Liver (tissue), 9 donors: ENCODE measurements around the gene CABP4. TPM values are rescaled to one million over a fixed set of nuclear protein-coding genes. Genes with fewer than 3 reads are reported as not detected.

Source experiments
- DNase-seq: peaks from one replicate; pipeline ENCODE4 v3.0.0-alpha.2; 2017; ENCODE audit warnings: low spot score
- H3K27ac ChIP-seq, 2 donors: one replicate each; pipeline ENCODE4 v1.7.0; 2013; ENCODE audit warnings: inconsistent platforms in 2 of 2, low read length in 2 of 2, control low read depth in 1 of 2, low read depth in 1 of 2, mild to moderate bottlenecking in 1 of 2
- H3K27me3 ChIP-seq, 4 donors: one replicate each; pipeline versions ENCODE4 v1.6.1 to v1.7.0; 2013; ENCODE audit warnings: low read length in 3 of 4, inconsistent platforms in 1 of 4, mild to moderate bottlenecking in 1 of 4, moderate library complexity in 1 of 4; ENCODE audit not compliant: control insufficient read depth in 4 of 4, insufficient read depth in 4 of 4
- H3K36me3 ChIP-seq, 4 donors: one replicate each; pipeline versions ENCODE4 v1.6.1 to v1.7.0; 2013; ENCODE audit warnings: low read length in 3 of 4, mild to moderate bottlenecking in 3 of 4, low read depth in 1 of 4, moderate library complexity in 1 of 4; ENCODE audit not compliant: control insufficient read depth in 4 of 4, insufficient read depth in 3 of 4
- H3K4me1 ChIP-seq, 4 donors: one replicate each; pipeline versions ENCODE4 v1.6.1 to v1.7.0; 2013; ENCODE audit warnings: low read length in 3 of 4, mild to moderate bottlenecking in 3 of 4, moderate library complexity in 1 of 4; ENCODE audit not compliant: control insufficient read depth in 4 of 4, insufficient read depth in 4 of 4
- H3K4me3 ChIP-seq, 3 donors: one replicate each; pipeline versions ENCODE4 v1.6.1 to v1.7.0; 2013; ENCODE audit warnings: low read length in 3 of 3, control low read depth in 1 of 3, low read depth in 1 of 3, mild to moderate bottlenecking in 1 of 3
- H3K9ac ChIP-seq, 2 donors: one replicate each; pipeline ENCODE4 v1.7.0; 2013; ENCODE audit warnings: low read length in 2 of 2, mild to moderate bottlenecking in 2 of 2, moderate library complexity in 2 of 2, control low read depth in 1 of 2, low read depth in 1 of 2
- H3K9me3 ChIP-seq, 4 donors: one replicate each; pipeline versions ENCODE4 v1.6.1 to v1.7.0; 2013; ENCODE audit warnings: low read length in 3 of 4; ENCODE audit not compliant: control insufficient read depth in 4 of 4
- CTCF ChIP-seq: fragments of 150-350 bp; IDR thresholded peaks from 2 replicates; pipeline ENCODE4 v1.5.1; 2017; ENCODE audit warnings: improper control_type of control experiment, low read depth, low read length; ENCODE audit not compliant: missing input control
- EGR1 ChIP-seq, 2 donors: IDR thresholded peaks; 2 replicates each; pipeline ENCODE4 v1.6.1; 2016 to 2018; ENCODE audit warnings: antibody characterized with exemption in 2 of 2, low read depth in 2 of 2
- FOXA1 ChIP-seq: IDR thresholded peaks from 2 replicates; pipeline ENCODE4 v1.6.1; 2016; ENCODE audit warnings: antibody characterized with exemption
- HNF4A ChIP-seq, 2 donors: conservative IDR thresholded peaks; 2 replicates each; pipeline ENCODE4 v1.6.1; 2016; ENCODE audit warnings: antibody characterized with exemption in 2 of 2, mild to moderate bottlenecking in 2 of 2
- JUND ChIP-seq, 2 donors: IDR thresholded peaks; 2 replicates each; pipeline ENCODE4 v1.6.1; 2016; ENCODE audit warnings: antibody characterized with exemption in 2 of 2
- NR2F2 ChIP-seq: IDR thresholded peaks from 2 replicates; pipeline ENCODE4 v1.6.1; 2016; ENCODE audit warnings: antibody characterized with exemption
- RAD21 ChIP-seq, 2 donors: IDR thresholded peaks; 2 replicates each; pipeline ENCODE4 v1.6.1; 2016; ENCODE audit warnings: antibody characterized with exemption in 2 of 2, mild to moderate bottlenecking in 2 of 2
- REST ChIP-seq: IDR thresholded peaks from 2 replicates; pipeline ENCODE4 v1.6.1; 2016; ENCODE audit warnings: antibody characterized with exemption, mild to moderate bottlenecking
- SP1 ChIP-seq: IDR thresholded peaks from 2 replicates; pipeline ENCODE4 v1.6.1; 2018; ENCODE audit warnings: antibody characterized with exemption, mild to moderate bottlenecking
- TAF1 ChIP-seq: conservative IDR thresholded peaks from 2 replicates; pipeline ENCODE4 v1.6.1; 2016; ENCODE audit warnings: antibody characterized with exemption, mild to moderate bottlenecking
- WGBS: extraction: QIAGEN DNeasy Blood & Tissue Kit; methylation state at CpG from one replicate; pipeline ENCODE4 v1.1.7; 2013; 5-methylcytosine and 5-hydroxymethylcytosine counted together
- polyA plus RNA-seq, 2 donors: library from polyadenylated mRNA; stranded (reverse) in 1 of 2; unstranded in 1 of 2; fragments of 200-250 nt in 1 of 2; fragments of >200 nt in 1 of 2; fragmentation: Nextera tagmentation in 1 of 2; extraction: Ambion mirVana in 1 of 2; gene quantifications; one replicate each; pipeline versions ENCODE4 v1.2.1 to v1.2.3, GENCODE V29; 2013 to 2015
- total RNA-seq, 2 donors: library from RNA; depleted of rRNA; stranded (reverse); fragments of >200 nt; gene quantifications; one replicate each; pipeline ENCODE4 v1.2.3, GENCODE V29; 2014
- donor health status: healthy.
- donor health status: healthy.
- donor health status: healthy.
- donor health status: healthy.
- donor health status: healthy.

CABP4 gene
- total and polyA plus RNA-seq, 4 donors = 0.85 to 2.9 (median 1.6) TPM

- 88% methylated on average over 25 of the region's 25 CpGs for whole genome bisulfite sequencing
- H3K4me1 ChIP-seq = no peaks in the 10 kb centered on the region
- no peak for DNase-seq
These were observed 1.0 kb downstream of the CABP4 start for GRCh38 chr11:67456068-67456705.

GRCh38 chr11:67457453-67457852 lies 2.3 kb downstream of the CABP4 start:
- H3K9ac ChIP-seq = no peak overlapping the region
- H3K4me3 ChIP-seq = no peak overlapping the region
- no peak for DNase-seq
- no peaks in the 10 kb centered on the region for H3K36me3 ChIP-seq
- H3K27me3 ChIP-seq = no peaks in the 10 kb centered on the region
- TF ChIP-seq RAD21 (IDR thresholded peaks at IDR 0.05) = no peak
- no peak for TF ChIP-seq HNF4A (conservative IDR thresholded peaks at IDR 0.05)
- TF ChIP-seq FOXA1 = no peak
- no peak for TF ChIP-seq CTCF
- H3K9me3 ChIP-seq = no peaks in the 10 kb centered on the region
- H3K4me1 ChIP-seq = no peaks in the 10 kb centered on the region
- no peak overlapping the region for H3K27ac ChIP-seq
- 93% methylated on average over 12 of the region's 12 CpGs for WGBS

More at GRCh38 chr11:67456068-67456705, 1.0 kb downstream of the CABP4 start:
- no peaks in the 10 kb centered on the region for H3K9me3 ChIP-seq
- H3K27me3 ChIP-seq = no peaks in the 10 kb centered on the region
- no peak overlapping the region for H3K9ac ChIP-seq
- no peak overlapping the region for H3K27ac ChIP-seq
- H3K4me3 ChIP-seq = no peak overlapping the region
- TF ChIP-seq RAD21 (IDR thresholded peaks at IDR 0.05) = no peak
- TF ChIP-seq REST = no peak
- no peak for TF ChIP-seq TAF1
- no peak for TF ChIP-seq FOXA1
- TF ChIP-seq HNF4A (conservative IDR thresholded peaks at IDR 0.05) = no peak
- no peak for TF ChIP-seq JUND (IDR thresholded peaks at IDR 0.05)
- no peak for TF ChIP-seq NR2F2
- no peak for TF ChIP-seq CTCF
- no peak for TF ChIP-seq SP1
- no peak for TF ChIP-seq EGR1 (IDR thresholded peaks at IDR 0.05; ENCODE audit: low read depth in 2 of 2)
- no peaks in the 10 kb centered on the region for H3K36me3 ChIP-seq
